GM19035 (cell line): ENCODE measurements around the gene INPP4A.

ENCODE experiments used
- ATAC-seq: cut with Tn5 transposase; IDR thresholded peaks from one replicate; pipeline ENCODE4 v1.9.1; 2021; ENCODE audit not compliant: unreplicated experiment

INPP4A gene

GRCh38 chr2:98558852-98559530 lies 114.3 kb downstream of the INPP4A start:
- no peak for ATAC-seq

- ATAC-seq: no peak
Observed at GRCh38 chr2:98559581-98559980, 114.9 kb downstream of the INPP4A start.

- ATAC-seq: no peak
Observed at GRCh38 chr2:98560256-98560771, 115.7 kb downstream of the INPP4A start.

- no peak for ATAC-seq
Observed at GRCh38 chr2:98561018-98561417, 116.4 kb downstream of the INPP4A start.

GRCh38 chr2:98561902-98562695 lies 117.4 kb downstream of the INPP4A start:
- no peak for ATAC-seq

- ATAC-seq: no peak
Observed at GRCh38 chr2:98563394-98563793, 118.7 kb downstream of the INPP4A start.

GRCh38 chr2:98564541-98565132 lies 120.0 kb downstream of the INPP4A start:
- no peak for ATAC-seq

- no peak for ATAC-seq
Observed at GRCh38 chr2:98565286-98565860, 120.7 kb downstream of the INPP4A start.

- no peak for ATAC-seq
Observed at GRCh38 chr2:98565941-98566340, 121.3 kb downstream of the INPP4A start.

- no peak for ATAC-seq
Observed at GRCh38 chr2:98568161-98568956, 123.7 kb downstream of the INPP4A start.

- no peak for ATAC-seq
Observed at GRCh38 chr2:98569197-98569793, 124.6 kb downstream of the INPP4A start.

- ATAC-seq: no peak
Observed at GRCh38 chr2:98569915-98570314, 125.3 kb downstream of the INPP4A start.

GRCh38 chr2:98570356-98570755 lies 125.7 kb downstream of the INPP4A start:
- no peak for ATAC-seq

- no peak for ATAC-seq
Observed at GRCh38 chr2:98571121-98571701, 126.6 kb downstream of the INPP4A start.

- ATAC-seq: no peak
Observed at GRCh38 chr2:98571796-98572195, 127.1 kb downstream of the INPP4A start.

GRCh38 chr2:98572211-98572610 lies 127.6 kb downstream of the INPP4A start:
- ATAC-seq: no peak

GRCh38 chr2:98572676-98573075 lies 128.0 kb downstream of the INPP4A start:
- no peak for ATAC-seq

GRCh38 chr2:98573426-98573825 lies 128.8 kb downstream of the INPP4A start:
- no peak for ATAC-seq

- no peak for ATAC-seq
Observed at GRCh38 chr2:98576666-98577312, 132.1 kb downstream of the INPP4A start.
